Measurements from ENCODE around the gene TRAPPC12.

Gene TRAPPC12

DNA sequence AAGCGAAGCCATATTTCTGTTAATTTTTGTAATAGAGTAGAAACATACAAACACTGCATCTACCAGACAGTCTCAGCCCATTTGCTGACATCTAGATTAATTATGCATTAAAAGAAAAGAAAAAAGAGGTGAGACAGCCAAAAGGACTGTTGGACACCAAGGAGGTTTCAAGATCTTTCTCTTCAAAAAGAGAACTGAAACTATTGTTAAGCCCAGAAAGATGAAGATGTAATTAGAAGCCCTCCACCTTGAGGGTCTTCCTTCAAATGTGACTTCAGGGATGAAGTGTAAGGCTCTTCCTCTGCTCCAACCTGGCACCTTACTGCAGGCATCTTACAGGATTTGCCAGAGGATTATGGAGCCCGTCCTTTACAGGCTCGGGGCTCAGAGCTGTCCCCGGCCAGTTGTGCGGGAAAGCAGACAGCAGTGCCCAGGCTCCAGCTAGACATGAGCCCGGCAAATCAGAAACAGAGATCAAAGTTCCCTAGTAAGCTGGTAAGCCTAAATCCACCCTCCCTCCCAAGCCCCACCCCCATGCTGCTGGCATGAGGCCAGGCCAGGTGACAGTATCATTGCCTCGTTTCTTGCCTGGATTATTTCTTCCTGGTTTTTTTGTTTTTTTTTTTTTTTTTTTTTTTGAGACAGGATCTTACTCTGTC, 101.0 kb downstream of the TRAPPC12 start:
- no peaks in the 10 kb centered on the region for H3K36me3 ChIP-seq (ENCODE audit: control insufficient read depth, insufficient read depth, low read length)

DNA sequence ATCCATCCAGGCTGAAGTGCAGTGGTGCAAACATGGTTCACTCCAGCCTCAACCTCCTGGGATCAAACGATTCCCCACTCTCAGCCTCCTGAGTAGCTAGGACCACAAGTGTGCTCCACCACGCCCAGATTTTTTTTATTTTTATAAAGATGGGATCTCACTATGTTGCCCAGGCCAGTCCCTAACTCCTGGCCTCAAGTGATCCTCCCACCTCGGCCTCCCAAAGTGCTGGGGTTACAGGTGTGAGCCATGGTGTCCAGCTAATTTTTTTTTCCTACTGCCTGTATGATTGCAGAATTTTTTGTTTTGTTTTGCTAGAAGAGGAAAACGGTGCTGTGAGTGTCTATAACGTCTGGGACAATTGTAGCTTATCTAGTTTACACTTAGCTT, 101.5 kb downstream of the TRAPPC12 start:
- Histone ChIP-seq H3K27ac (no peak overlapping the region), H3K27me3 (ENCODE audit: control insufficient read depth, insufficient read depth, low read length) (no peaks in the 10 kb centered on the region), H3K79me2 (peaks cover 2% of the 10 kb centered on the region), H3K4me1 (no peaks in the 10 kb centered on the region), H3K36me3 (ENCODE audit: control insufficient read depth, insufficient read depth, low read length) (no peaks in the 10 kb centered on the region), H3K9ac (no peak overlapping the region), H3K9me3 (ENCODE audit: control insufficient read depth, low read length) (no peaks in the 10 kb centered on the region), H3K4me3 (ENCODE audit: low read depth, low read length) (no peak overlapping the region), H3K4me2 (ENCODE audit: low read length) (no peak overlapping the region), H2AFZ (no peak overlapping the region)
- TF ChIP-seq, protein P1, sequence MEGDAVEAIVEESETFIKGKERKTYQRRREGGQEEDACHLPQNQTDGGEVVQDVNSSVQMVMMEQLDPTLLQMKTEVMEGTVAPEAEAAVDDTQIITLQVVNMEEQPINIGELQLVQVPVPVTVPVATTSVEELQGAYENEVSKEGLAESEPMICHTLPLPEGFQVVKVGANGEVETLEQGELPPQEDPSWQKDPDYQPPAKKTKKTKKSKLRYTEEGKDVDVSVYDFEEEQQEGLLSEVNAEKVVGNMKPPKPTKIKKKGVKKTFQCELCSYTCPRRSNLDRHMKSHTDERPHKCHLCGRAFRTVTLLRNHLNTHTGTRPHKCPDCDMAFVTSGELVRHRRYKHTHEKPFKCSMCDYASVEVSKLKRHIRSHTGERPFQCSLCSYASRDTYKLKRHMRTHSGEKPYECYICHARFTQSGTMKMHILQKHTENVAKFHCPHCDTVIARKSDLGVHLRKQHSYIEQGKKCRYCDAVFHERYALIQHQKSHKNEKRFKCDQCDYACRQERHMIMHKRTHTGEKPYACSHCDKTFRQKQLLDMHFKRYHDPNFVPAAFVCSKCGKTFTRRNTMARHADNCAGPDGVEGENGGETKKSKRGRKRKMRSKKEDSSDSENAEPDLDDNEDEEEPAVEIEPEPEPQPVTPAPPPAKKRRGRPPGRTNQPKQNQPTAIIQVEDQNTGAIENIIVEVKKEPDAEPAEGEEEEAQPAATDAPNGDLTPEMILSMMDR (IDR thresholded peaks at IDR 0.05), result no peak

More for the DNA sequence above, 101.0 kb downstream of the TRAPPC12 start:
- H3K4me2 ChIP-seq (ENCODE audit: low read length), result no peak overlapping the region
- H3K4me3 ChIP-seq (ENCODE audit: low read depth, low read length), result no peak overlapping the region
- no peaks in the 10 kb centered on the region for H3K9me3 ChIP-seq (ENCODE audit: control insufficient read depth, low read length)
- H3K79me2 ChIP-seq, result peaks cover 2% of the 10 kb centered on the region
- H2AFZ ChIP-seq, result no peak overlapping the region
- no peak overlapping the region for H3K27ac ChIP-seq
- H3K27me3 ChIP-seq (ENCODE audit: control insufficient read depth, insufficient read depth, low read length), result no peaks in the 10 kb centered on the region
- H3K4me1 ChIP-seq, result no peaks in the 10 kb centered on the region
- H3K9ac ChIP-seq, result no peak overlapping the region
- TF ChIP-seq, protein P1 (IDR thresholded peaks at IDR 0.05), result no peak

- Histone ChIP-seq H3K4me2 (ENCODE audit: low read length) (no peak overlapping the region), H3K27me3 (ENCODE audit: control insufficient read depth, insufficient read depth, low read length) (no peaks in the 10 kb centered on the region), H3K9ac (no peak overlapping the region), H3K4me3 (ENCODE audit: low read depth, low read length) (no peak overlapping the region), H3K36me3 (ENCODE audit: control insufficient read depth, insufficient read depth, low read length) (no peaks in the 10 kb centered on the region), H3K4me1 (no peaks in the 10 kb centered on the region), H2AFZ (no peak overlapping the region), H3K27ac (no peak overlapping the region), H3K9me3 (ENCODE audit: control insufficient read depth, low read length) (no peaks in the 10 kb centered on the region), H3K79me2 (no peaks in the 10 kb centered on the region)
- TF ChIP-seq, protein P1 (IDR thresholded peaks at IDR 0.05), result no peak
These were observed 102.4 kb downstream of the TRAPPC12 start for GRCh38 chr2:3481736-3482362.

- Histone ChIP-seq H3K36me3 (ENCODE audit: control insufficient read depth, insufficient read depth, low read length) (no peaks in the 10 kb centered on the region), H3K4me3 (ENCODE audit: low read depth, low read length) (no peak overlapping the region), H3K27ac (no peak overlapping the region), H3K9me3 (ENCODE audit: control insufficient read depth, low read length) (no peaks in the 10 kb centered on the region), H2AFZ (no peak overlapping the region), H3K4me1 (no peaks in the 10 kb centered on the region), H3K79me2 (no peaks in the 10 kb centered on the region), H3K9ac (no peak overlapping the region), H3K4me2 (ENCODE audit: low read length) (no peak overlapping the region), H3K27me3 (ENCODE audit: control insufficient read depth, insufficient read depth, low read length) (no peaks in the 10 kb centered on the region)
- TF ChIP-seq, protein P1 (IDR thresholded peaks at IDR 0.05), result no peak
These were observed 102.9 kb downstream of the TRAPPC12 start for GRCh38 chr2:3482363-3482821.

Measured in parathyroid adenoma (tissue), 2 donors.